HG02571 (cell line): Measurements from ENCODE around the gene HLA-DMB.

Source experiments
- ATAC-seq: cut with Tn5 transposase; IDR thresholded peaks from one replicate; pipeline ENCODE4 v1.9.1; 2021; ENCODE audit warnings: mild to moderate bottlenecking, moderate library complexity; ENCODE audit not compliant: unreplicated experiment

The HLA-DMB gene

DNA sequence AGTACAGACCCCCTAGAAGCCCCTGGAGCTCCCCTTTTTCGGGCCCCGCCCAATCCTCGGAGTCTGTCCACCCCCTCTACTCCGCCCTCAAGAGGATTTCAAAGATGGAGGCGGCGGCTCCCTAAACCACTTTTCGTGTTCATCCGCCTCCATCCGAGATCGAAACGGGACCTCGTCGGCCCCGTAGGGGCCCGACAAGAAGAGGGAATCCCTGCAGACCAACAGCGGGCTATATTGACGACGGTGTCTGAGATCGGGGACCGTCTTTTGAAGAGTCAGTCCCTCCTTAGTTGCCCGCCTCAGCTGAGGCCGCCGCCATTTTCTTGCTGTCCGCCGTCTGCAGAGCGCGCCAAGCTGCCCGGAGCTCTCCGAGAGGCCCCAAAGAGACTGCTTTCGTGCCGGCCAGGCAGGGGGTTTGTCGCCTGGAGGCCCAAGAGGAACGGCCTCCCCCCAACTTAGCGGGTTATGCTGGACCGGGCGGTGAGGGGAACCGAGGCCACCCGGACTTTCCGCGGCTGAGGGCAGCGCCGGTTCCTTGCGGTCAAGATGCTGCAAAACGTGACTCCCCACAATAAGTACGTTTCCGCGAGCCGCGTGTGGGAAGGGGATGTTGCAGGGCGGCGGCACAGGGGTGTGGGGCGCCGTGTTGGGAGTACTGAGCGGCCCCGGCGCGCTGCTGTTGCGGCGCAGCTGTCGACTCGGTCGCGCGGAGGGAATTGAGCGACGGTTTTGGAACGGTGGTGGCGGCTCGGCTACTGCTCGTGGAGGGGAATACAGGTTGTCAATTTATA is 31.7 kb upstream of the HLA-DMB start:
- ATAC-seq: no peak

- peak; percentile 39 for ATAC-seq
These were observed 30.9 kb upstream of the HLA-DMB start for GRCh38 chr6:32971581-32972352.

DNA sequence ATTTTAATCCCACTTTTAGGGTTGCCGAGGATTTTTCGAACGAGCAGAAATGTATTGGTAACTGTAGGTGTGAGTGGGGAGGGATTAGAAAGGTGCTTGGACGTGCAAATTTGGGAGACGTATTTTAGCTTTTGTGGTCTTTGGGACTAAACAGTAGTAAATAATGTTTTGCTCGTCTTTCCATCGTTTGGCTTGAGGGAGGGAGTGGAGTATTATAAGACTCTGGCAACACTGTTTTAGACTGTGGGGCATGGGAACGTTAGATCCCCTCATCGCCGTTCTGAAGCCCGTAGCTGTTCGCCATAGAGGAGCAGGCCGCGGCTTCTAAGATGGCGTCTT is 30.4 kb upstream of the HLA-DMB start:
- no peak for ATAC-seq

DNA sequence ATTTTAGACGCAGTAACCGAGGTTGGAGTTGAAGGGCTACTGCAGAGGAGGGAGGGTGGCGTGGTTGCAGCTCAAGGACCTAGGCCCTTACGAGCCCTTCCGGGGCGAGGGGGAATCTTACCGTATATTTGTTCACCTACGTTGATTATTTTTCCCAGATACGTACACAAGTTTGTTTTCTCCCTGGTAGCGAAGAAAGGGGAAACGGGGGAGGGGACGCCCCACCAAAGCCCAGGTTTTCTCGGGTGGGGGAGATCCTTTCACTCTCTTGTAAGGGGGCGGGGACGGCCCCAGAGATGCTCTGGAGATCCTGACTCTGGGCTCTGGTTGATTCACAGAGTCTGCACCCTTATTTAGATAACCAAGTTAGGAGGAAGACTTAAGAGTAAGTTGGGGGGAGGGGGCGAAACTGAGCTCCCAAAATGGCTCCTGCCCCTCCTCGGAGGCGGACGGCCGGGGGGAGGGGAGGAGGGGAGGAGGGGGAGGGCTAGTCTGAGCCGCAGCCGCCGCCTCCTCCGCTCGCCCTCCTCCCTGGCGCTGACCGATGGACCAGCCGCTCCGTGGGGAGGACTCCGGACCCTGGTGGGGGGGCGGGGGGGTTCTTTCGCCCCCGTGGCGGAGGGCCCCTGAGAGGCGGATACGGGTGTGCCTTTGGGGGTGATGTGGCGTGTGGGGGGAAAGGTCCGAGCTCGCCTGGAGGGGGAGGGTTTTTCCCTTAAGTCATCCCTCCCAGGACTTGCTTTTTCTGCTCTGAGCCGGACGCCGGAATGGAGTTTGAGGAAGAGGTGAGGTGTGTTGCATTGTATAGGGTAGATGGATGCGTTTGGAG is 29.8 kb upstream of the HLA-DMB start:
- ATAC-seq: no peak

- ATAC-seq: no peak
These were observed 29.0 kb upstream of the HLA-DMB start for GRCh38 chr6:32969685-32970412.

- no peak for ATAC-seq
These were observed 28.2 kb upstream of the HLA-DMB start for GRCh38 chr6:32968867-32969684.

DNA sequence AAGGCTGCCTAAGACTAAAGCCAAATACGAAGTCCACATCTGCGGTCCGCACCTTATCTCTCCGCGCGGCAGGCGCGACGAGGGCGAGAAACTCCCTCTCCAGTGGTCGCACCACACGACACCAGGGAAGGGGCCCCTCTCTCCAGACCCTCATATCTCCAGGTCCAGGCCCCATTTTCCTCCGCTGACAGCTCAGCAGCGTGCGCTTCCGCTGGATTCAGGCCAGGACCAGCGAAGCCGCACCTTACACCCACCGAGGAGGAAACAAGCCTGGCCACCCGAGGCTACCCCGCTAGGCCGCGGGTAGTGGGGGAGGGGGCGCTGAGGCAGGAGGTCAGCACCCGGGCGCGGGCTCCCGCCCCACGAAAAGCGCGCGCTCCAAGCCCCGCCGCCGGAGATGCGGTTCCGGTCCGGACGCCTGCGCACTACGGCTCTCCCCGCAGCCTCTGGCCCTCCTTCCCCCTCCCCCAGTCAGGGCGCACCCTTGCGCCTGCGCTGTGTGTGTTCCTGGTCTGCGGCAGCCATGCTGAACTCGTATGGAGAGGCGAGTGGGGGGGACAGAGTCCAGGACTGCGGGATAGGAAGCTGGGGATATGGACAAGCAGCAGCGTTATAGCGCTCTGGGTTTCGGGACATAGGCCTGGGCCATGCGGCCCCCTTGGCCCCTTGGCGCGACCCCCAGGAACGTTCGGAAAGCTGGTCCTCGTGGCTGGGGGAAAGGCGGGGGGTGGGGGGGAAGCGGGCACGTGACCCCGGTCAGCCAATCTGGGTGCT is 27.5 kb upstream of the HLA-DMB start, which contains the start of gene BRD2:
Gene BRD2 (plus strand): TSS at position 502 of the 774 bp plus-strand sequence. CDS start 4,305 bp downstream, outside the sequence.
- ATAC-seq: peak; percentile 33

GRCh38 chr6:32967151-32968091 is 26.6 kb upstream of the HLA-DMB start:
- no peak for ATAC-seq

DNA sequence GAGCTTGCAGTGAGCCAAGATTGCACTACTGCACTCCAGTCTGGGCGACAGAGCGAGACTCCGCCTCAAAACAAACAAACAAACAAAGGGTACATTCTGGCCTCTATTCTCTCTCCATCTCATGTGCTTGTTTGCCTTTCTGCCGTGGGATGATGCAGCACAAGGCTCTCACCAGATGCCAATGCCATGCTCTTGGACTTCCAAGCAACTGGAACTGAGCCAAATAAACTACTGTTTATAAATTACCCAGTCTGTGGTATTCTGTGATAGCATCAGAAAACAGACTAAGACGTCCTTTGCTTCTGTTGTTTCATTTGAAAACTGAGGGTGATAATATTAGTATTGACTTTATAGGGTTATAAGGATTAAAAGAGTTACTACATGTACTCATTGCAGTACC is 23.9 kb upstream of the HLA-DMB start:
- ATAC-seq: no peak

GRCh38 chr6:32963866-32964265 is 23.0 kb upstream of the HLA-DMB start:
- ATAC-seq: no peak

DNA sequence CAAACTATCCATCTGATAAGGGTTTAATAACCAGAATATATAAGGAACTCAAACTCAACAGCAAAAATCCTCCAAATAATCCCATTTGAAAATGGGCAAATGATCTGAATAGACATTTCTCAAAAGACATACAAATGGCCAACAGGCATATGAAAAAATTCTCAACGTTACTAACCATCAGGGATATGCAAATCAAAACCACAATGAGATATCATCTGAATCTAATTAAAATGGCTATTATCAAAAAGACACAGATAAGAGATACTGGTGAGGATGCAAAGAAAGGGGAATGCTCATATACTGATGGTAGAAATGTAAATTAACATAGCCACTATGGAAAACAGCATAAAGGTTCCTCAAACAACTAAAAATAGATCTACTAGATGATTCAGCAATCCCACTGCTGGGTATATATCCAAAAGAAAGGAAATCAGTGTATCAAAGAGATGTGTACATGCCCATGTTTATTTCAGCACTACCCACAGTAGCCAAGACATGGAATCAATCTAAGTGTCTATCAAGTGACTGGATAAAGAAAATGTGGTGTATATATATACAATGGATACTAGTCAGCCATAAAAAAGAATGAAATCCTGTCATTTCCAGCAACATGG is 21.5 kb upstream of the HLA-DMB start:
- ATAC-seq: no peak

GRCh38 chr6:32960563-32960962 is 19.7 kb upstream of the HLA-DMB start:
- no peak for ATAC-seq

GRCh38 chr6:32956176-32956575 is 15.3 kb upstream of the HLA-DMB start:
- ATAC-seq: no peak

GRCh38 chr6:32954986-32955802 is 14.4 kb upstream of the HLA-DMB start:
- ATAC-seq: no peak

GRCh38 chr6:32954267-32954666 is 13.4 kb upstream of the HLA-DMB start:
- ATAC-seq: no peak

GRCh38 chr6:32953775-32954174 is 12.9 kb upstream of the HLA-DMB start:
- ATAC-seq: no peak
